GM12878 (cell line): ENCODE data around the gene RGS5. TPM values are rescaled to one million over a fixed set of nuclear protein-coding genes. Genes with fewer than 3 reads are reported as not detected.

Experiments
- ATAC-seq: fragments of 200-7000 bp; cut with Tn5 transposase; 3 replicates; pipeline ENCODE4 v1.9.1; 2020; ENCODE audit warnings: mild to moderate bottlenecking, moderate library complexity
- BruUV-seq: library from RNA; stranded (reverse); fragments of 400-500 nt; replicated peaks from 2 replicates; lab custom pipeline; 2021; lab: Mats Ljungman, UMichigan
- CTCF ChIA-PET: fragments of 300-600 bp; sonication (Branson Sonifier 250); formaldehyde crosslinking; extraction: SDS; loops from one replicate; lab custom pipeline; 2021; ENCODE audit warnings: inconsistent platforms; lab: Yijun Ruan, JAX
- POLR2A ChIA-PET: fragments of 350-600 bp; formaldehyde crosslinking; extraction: SDS; loops from one replicate; lab custom pipeline; 2021; ENCODE audit warnings: inconsistent platforms; lab: Charles Lee
- RAD21 ChIA-PET: fragments of 300-600 bp; sonication (Branson Sonifier 250); formaldehyde crosslinking; loops from one replicate; lab custom pipeline; 2023; ENCODE audit warnings: antibody characterized with exemption; ENCODE audit not compliant: unreplicated experiment; lab: Charles Lee
- SMC1A ChIA-PET: fragments of 300-600 bp; sonication (Branson Sonifier 250); formaldehyde crosslinking; loops from one replicate; lab custom pipeline; 2023; ENCODE audit not compliant: unreplicated experiment, uncharacterized antibody; lab: Charles Lee
- DNase-seq: peaks from one replicate; pipeline ENCODE4 v3.0.0-alpha.2; 2011; ENCODE audit warnings: low read depth, low spot score
- FAIRE-seq: peaks from 3 replicates; lab custom pipeline; 2011; peaks lifted over from hg19 to GRCh38; lab: Jason Lieb, UNC
- H2AFZ ChIP-seq: 2 replicates; pipeline ENCODE4 v1.6.0; 2011; ENCODE audit warnings: low read depth, low read length, control low read depth; ENCODE audit not compliant: control insufficient read depth
- H3K27ac ChIP-seq: 2 replicates; pipeline ENCODE4 v1.5.1; 2011; ENCODE audit warnings: control low read depth; ENCODE audit not compliant: control insufficient read depth, insufficient read depth
- H3K27me3 ChIP-seq, 2 experiments: replicated peaks in 1 of 2; 2 replicates each; pipeline versions ENCODE4 v1.6.0 to v1.6.1; 2011; ENCODE audit warnings: low read length in 1 of 2; ENCODE audit not compliant: control insufficient read depth in 2 of 2, insufficient read depth in 2 of 2
- H3K36me3 ChIP-seq, 2 experiments: 2 replicates each; pipeline ENCODE4 v1.5.1; 2011; ENCODE audit warnings: low read length in 1 of 2; ENCODE audit not compliant: control insufficient read depth in 2 of 2, insufficient read depth in 2 of 2
- H3K4me1 ChIP-seq: 2 replicates; pipeline ENCODE4 v1.6.1; 2011; ENCODE audit warnings: mild to moderate bottlenecking, low read length, moderate library complexity, mixed read lengths; ENCODE audit not compliant: control insufficient read depth, insufficient read depth
- H3K4me2 ChIP-seq: 2 replicates; pipeline ENCODE4 v1.6.0; 2011; ENCODE audit warnings: control low read depth; ENCODE audit not compliant: control insufficient read depth, insufficient read depth
- H3K4me3 ChIP-seq: fragments of 200-600 bp; sonication (generic); 2 replicates; pipeline ENCODE4 v1.5.1; 2016
- H3K79me2 ChIP-seq: 2 replicates; pipeline ENCODE4 v1.6.0; 2011; ENCODE audit warnings: low read length; ENCODE audit not compliant: control insufficient read depth, insufficient read depth
- H3K9ac ChIP-seq: 2 replicates; pipeline ENCODE4 v1.8.0; 2011; ENCODE audit warnings: low read length, control low read depth, mixed read lengths; ENCODE audit not compliant: control insufficient read depth, insufficient read depth
- H3K9me3 ChIP-seq: replicated peaks from 3 replicates; pipeline ENCODE4 v1.5.1; 2011; ENCODE audit warnings: mild to moderate bottlenecking, low read length; ENCODE audit not compliant: control insufficient read depth, insufficient read depth
- H4K20me1 ChIP-seq: 2 replicates; pipeline ENCODE4 v1.6.0; 2011; ENCODE audit not compliant: control insufficient read depth, insufficient read depth
- CBFB ChIP-seq: IDR thresholded peaks from 2 replicates; pipeline ENCODE4 v1.6.1; 2016; ENCODE audit warnings: antibody characterized with exemption, low read depth
- CEBPZ ChIP-seq: fragments of 150-350 bp; IDR thresholded peaks from 2 replicates; pipeline ENCODE4 v1.6.1; 2016; ENCODE audit warnings: low read depth, low read length
- HDGF ChIP-seq: fragments of 450-650 bp; IDR thresholded peaks from 2 replicates; pipeline ENCODE4 v1.6.1; 2016; ENCODE audit warnings: antibody characterized with exemption
- NRF1 ChIP-seq: conservative IDR thresholded peaks from 2 replicates; pipeline ENCODE4 v1.6.1; 2011; ENCODE audit warnings: mild to moderate bottlenecking, low read depth, low read length, improper control_type of control experiment
- PAX5 ChIP-seq: IDR thresholded peaks from 2 replicates; pipeline ENCODE4 v1.6.1; 2011; ENCODE audit warnings: low read depth, low read length, borderline replicate concordance
- POLR2AphosphoS2 ChIP-seq: IDR thresholded peaks from 2 replicates; pipeline ENCODE4 v1.6.1; 2011; ENCODE audit warnings: low read depth, mild to moderate bottlenecking, low read length, improper control_type of control experiment, moderate library complexity
- SUPT20H ChIP-seq: IDR thresholded peaks from 2 replicates; pipeline ENCODE4 v1.6.1; 2011; ENCODE audit warnings: low read depth, mild to moderate bottlenecking, low read length, moderate library complexity, borderline replicate concordance; ENCODE audit not compliant: control insufficient read depth
- WGBS: methylation state at CpG from one replicate; pipeline ENCODE4 v1.1.6; 2016; ENCODE audit warnings: low lambda C conversion rate; ENCODE audit not compliant: insufficient replicate concordance, insufficient coverage; ENCODE audit errors: missing lambda C conversion rate; 5-methylcytosine and 5-hydroxymethylcytosine counted together
- in situ Hi-C: fragments of 300-500 bp; cut with MboI; formaldehyde crosslinking; loops from 9 replicates; pipeline ENCODE4 v1.14.3; 2018; ENCODE audit warnings: mixed read lengths
- intact Hi-C: fragments of 100-400 bp; cut with micrococcal nuclease; formaldehyde crosslinking; loops from one replicate; pipeline ENCODE4 v1.14.2; 2022; ENCODE audit not compliant: unreplicated experiment
- polyA plus RNA-seq, 11 experiments: library from polyadenylated mRNA; depleted of rRNA in 4 of 11; unstranded in 6 of 11; stranded (reverse) in 5 of 11; fragments of >200 nt; fragmentation: Nextera tagmentation in 4 of 11; fragmentation: Illumina TruSeq in 1 of 11; extraction: Ambion mirVana in 4 of 11; extraction: Trizol in 1 of 11; gene quantifications; 1 replicate in 1 of 11; 2 replicates in 10 of 11; pipeline versions ENCODE4 v1.2.1 to v1.2.3, GENCODE V29; 2011 to 2016; ENCODE audit warnings: inconsistent platforms in 2 of 11, missing spikeins in 2 of 11, low read depth in 1 of 11
- total RNA-seq, 4 experiments: library from RNA; depleted of rRNA in 3 of 4; stranded (reverse); fragments of >200 nt in 3 of 4; fragmentation: Illumina TruSeq in 1 of 4; extraction: Trizol in 1 of 4; gene quantifications; 2 replicates each; pipeline versions ENCODE4 v1.2.1 to v1.2.3, GENCODE V29; 2013 to 2021

The RGS5 gene
- total and polyA plus RNA-seq, 10 of the 15 experiments (the other 5 are each of a cell fraction or from before 2014, with no cell fraction given): 0.63 to 7.4 (median 2.8) TPM

GRCh38 chr1:163201906-163202305 is 810 bp downstream of the RGS5 start:
- intact Hi-C loops: loop anchor here (10.0 kb wide), 1 partner anchor 63 kb away; no protein-coding TSS in a partner anchor
- SMC1A ChIA-PET: no interaction called here
- DNase-seq: no peak
- H3K36me3 ChIP-seq: no peaks in the 10 kb centered on the region
- H3K9me3 ChIP-seq: no peaks in the 10 kb centered on the region
- H3K27ac ChIP-seq: no peak overlapping the region
- H4K20me1 ChIP-seq: no peaks in the 10 kb centered on the region
- no peaks in the 10 kb centered on the region for H3K27me3 ChIP-seq
- 0% methylated on average over 1 of the region's 1 CpG for WGBS
- BruUV-seq: no TSS peak
- TF ChIP-seq CEBPZ (no peak), CBFB (no peak), NRF1 (no peak)
- TF ChIP-seq, all 136 proteins: peak for 0
- no peak overlapping the region for H3K4me3 ChIP-seq
- H3K4me1 ChIP-seq: no peaks in the 10 kb centered on the region
- H3K9ac ChIP-seq: no peak overlapping the region
- H3K79me2 ChIP-seq: no peaks in the 10 kb centered on the region
- no peak overlapping the region for H3K4me2 ChIP-seq
- H2AFZ ChIP-seq: no peak overlapping the region
- no peak for FAIRE-seq
- ChIA-PET RAD21 (no interaction called here), POLR2A (interaction anchor here (0.5 kb wide), 1 partner anchor 278 kb away, joined by 3 read pairs; no protein-coding TSS in a partner anchor), CTCF (no interaction called here)
- ATAC-seq: no peak
- in situ Hi-C loops: no loop called here

GRCh38 chr1:163197022-163197421 is 5.7 kb downstream of the RGS5 start:
- ChIA-PET POLR2A (no interaction called here), SMC1A (no interaction called here), CTCF (interaction anchor here (1.2 kb wide), 1 partner anchor 118 kb away, joined by 3 read pairs; no protein-coding TSS in a partner anchor), RAD21 (no interaction called here)
- no peak for DNase-seq
- no peak for FAIRE-seq
- Histone ChIP-seq H3K36me3 (no peaks in the 10 kb centered on the region), H3K27ac (no peak overlapping the region), H3K4me2 (no peak overlapping the region), H4K20me1 (no peaks in the 10 kb centered on the region), H2AFZ (no peak overlapping the region), H3K4me1 (no peaks in the 10 kb centered on the region), H3K9ac (no peak overlapping the region), H3K9me3 (no peaks in the 10 kb centered on the region), H3K27me3 (no peaks in the 10 kb centered on the region), H3K79me2 (no peaks in the 10 kb centered on the region), H3K4me3 (no peak overlapping the region)
- intact Hi-C loops: no loop called here
- no peak for ATAC-seq
- TF ChIP-seq PAX5 (no peak), NRF1 (no peak), POLR2AphosphoS2 (no peak), HDGF (no peak), SUPT20H (no peak)
- BruUV-seq: no TSS peak
- in situ Hi-C loops: no loop called here
- WGBS: 44% methylated on average over 4 of the region's 4 CpGs
